ENCODE results near the gene SLU7.

DNA sequence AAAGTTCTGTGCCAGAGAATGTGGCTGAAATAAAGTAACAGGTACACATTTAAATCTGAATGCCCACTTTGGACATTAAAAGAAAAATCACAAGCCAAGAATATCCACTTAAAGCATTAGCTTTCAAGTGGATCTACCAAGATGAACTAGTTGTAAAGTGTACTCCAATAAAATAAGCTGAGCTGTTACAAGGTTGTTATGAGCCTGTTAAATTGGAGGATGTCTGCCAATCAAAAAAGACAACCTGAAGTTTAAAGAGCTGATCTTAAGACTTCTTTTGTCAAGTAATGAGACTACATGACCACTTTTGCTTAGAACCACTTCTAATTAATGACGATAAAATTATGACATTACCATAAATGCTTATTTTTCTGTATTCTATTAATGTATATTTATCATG lies 21.4 kb downstream of the SLU7 start:
- TF ChIP-seq, protein P1, sequence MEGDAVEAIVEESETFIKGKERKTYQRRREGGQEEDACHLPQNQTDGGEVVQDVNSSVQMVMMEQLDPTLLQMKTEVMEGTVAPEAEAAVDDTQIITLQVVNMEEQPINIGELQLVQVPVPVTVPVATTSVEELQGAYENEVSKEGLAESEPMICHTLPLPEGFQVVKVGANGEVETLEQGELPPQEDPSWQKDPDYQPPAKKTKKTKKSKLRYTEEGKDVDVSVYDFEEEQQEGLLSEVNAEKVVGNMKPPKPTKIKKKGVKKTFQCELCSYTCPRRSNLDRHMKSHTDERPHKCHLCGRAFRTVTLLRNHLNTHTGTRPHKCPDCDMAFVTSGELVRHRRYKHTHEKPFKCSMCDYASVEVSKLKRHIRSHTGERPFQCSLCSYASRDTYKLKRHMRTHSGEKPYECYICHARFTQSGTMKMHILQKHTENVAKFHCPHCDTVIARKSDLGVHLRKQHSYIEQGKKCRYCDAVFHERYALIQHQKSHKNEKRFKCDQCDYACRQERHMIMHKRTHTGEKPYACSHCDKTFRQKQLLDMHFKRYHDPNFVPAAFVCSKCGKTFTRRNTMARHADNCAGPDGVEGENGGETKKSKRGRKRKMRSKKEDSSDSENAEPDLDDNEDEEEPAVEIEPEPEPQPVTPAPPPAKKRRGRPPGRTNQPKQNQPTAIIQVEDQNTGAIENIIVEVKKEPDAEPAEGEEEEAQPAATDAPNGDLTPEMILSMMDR (conservative IDR thresholded peaks at IDR 0.05) = no peak
- no peak for TF ChIP-seq EZH2 (IDR thresholded peaks at IDR 0.05; ENCODE audit: low read depth)

Data from PC-9 (cell line).